A549 (cell line): ENCODE measurements around the gene DEAF1.

Source experiments
- CEBPB ChIP-seq, 2 experiments: fragments of >200 bp in 1 of 2; sonication (Bioruptor Twin) in 1 of 2; formaldehyde crosslinking in 1 of 2; IDR thresholded peaks; 2 replicates each; pipeline ENCODE4 v1.6.1; 2012 to 2016
- EP300 ChIP-seq, 2 experiments: fragments of >200 bp; sonication (Bioruptor Twin); formaldehyde crosslinking; IDR thresholded peaks; 2 replicates in 1 of 2; 3 replicates in 1 of 2; pipeline ENCODE4 v1.6.1; 2016 to 2017
- HDAC2 ChIP-seq: fragments of 200-600 bp; sonication (generic); IDR thresholded peaks from 2 replicates; pipeline ENCODE4 v1.6.1; 2016
- MAFK ChIP-seq: fragments of 450-650 bp; IDR thresholded peaks from 2 replicates; pipeline ENCODE4 v1.6.1; 2014; ENCODE audit not compliant: partially characterized antibody
- POLR2A ChIP-seq: IDR thresholded peaks from 2 replicates; pipeline ENCODE4 v1.6.1; 2012; ENCODE audit warnings: mild to moderate bottlenecking, low read length
- RCOR1 ChIP-seq: fragments of 150-350 bp; IDR thresholded peaks from 2 replicates; pipeline ENCODE4 v1.6.1; 2014; ENCODE audit warnings: antibody characterized with exemption, low read length, low read depth
- TF ChIP-seq, protein P1 (sequence below): fragments of >200 bp; sonication (Bioruptor Twin); formaldehyde crosslinking; IDR thresholded peaks from 3 replicates; pipeline ENCODE4 v1.5.1; 2016
- TF ChIP-seq, protein P2 (sequence below): fragments of 150-350 bp; IDR thresholded peaks from 2 replicates; pipeline ENCODE4 v1.6.1; 2014; ENCODE audit warnings: low read depth, mild to moderate bottlenecking, low read length

DNA sequence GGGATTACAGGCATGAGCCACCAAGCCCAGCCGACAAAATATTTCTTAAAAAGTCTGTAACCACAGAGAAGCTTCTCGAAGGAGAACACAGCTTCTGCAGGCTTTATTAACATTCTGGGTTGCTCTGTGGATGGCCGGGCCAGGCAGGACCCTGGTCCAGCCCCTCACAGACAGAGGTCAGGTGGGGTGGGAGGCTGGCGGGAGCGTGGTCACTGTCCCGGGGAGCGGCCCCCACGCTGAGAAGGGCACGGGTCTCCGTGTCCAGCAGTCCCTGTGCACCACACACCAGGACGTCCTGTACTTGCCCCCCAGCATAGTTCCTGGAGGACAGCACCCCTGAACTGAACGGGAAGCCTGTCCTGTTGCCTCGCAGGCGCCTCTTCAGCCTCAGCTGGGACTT lies 38.6 kb downstream of the DEAF1 start:
- TF ChIP-seq, protein P1, sequence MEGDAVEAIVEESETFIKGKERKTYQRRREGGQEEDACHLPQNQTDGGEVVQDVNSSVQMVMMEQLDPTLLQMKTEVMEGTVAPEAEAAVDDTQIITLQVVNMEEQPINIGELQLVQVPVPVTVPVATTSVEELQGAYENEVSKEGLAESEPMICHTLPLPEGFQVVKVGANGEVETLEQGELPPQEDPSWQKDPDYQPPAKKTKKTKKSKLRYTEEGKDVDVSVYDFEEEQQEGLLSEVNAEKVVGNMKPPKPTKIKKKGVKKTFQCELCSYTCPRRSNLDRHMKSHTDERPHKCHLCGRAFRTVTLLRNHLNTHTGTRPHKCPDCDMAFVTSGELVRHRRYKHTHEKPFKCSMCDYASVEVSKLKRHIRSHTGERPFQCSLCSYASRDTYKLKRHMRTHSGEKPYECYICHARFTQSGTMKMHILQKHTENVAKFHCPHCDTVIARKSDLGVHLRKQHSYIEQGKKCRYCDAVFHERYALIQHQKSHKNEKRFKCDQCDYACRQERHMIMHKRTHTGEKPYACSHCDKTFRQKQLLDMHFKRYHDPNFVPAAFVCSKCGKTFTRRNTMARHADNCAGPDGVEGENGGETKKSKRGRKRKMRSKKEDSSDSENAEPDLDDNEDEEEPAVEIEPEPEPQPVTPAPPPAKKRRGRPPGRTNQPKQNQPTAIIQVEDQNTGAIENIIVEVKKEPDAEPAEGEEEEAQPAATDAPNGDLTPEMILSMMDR = no peak
- TF ChIP-seq, protein P2, sequence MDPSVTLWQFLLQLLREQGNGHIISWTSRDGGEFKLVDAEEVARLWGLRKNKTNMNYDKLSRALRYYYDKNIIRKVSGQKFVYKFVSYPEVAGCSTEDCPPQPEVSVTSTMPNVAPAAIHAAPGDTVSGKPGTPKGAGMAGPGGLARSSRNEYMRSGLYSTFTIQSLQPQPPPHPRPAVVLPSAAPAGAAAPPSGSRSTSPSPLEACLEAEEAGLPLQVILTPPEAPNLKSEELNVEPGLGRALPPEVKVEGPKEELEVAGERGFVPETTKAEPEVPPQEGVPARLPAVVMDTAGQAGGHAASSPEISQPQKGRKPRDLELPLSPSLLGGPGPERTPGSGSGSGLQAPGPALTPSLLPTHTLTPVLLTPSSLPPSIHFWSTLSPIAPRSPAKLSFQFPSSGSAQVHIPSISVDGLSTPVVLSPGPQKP = no peak
- TF ChIP-seq CEBPB (IDR thresholded peaks at IDR 0.05) = no peak
- no peak for TF ChIP-seq POLR2A
- TF ChIP-seq EP300 (IDR thresholded peaks at IDR 0.05) = no peak
- TF ChIP-seq MAFK = no peak
- no peak for TF ChIP-seq RCOR1
- no peak for TF ChIP-seq HDAC2
